AG09309 (cell line): ENCODE measurements around the gene SRP72.
A peak's percentile ranks its signal among the peaks of the same experiment; 100 is the strongest.

ENCODE experiments used
- DNase-seq: peaks from one replicate; pipeline ENCODE4 v3.0.0-alpha.2; 2010; ENCODE audit warnings: low read depth
- H3K4me3 ChIP-seq: 2 replicates; pipeline ENCODE4 v1.5.1; 2011; ENCODE audit warnings: mild to moderate bottlenecking, low read depth, low read length, moderate library complexity; ENCODE audit not compliant: control insufficient read depth
- CTCF ChIP-seq: IDR thresholded peaks from 2 replicates; pipeline ENCODE4 v1.5.1; 2011; ENCODE audit warnings: mild to moderate bottlenecking, low read depth, low read length, inconsistent platforms; ENCODE audit not compliant: insufficient read depth, control insufficient read depth; ENCODE audit errors: missing control alignments

The SRP72 gene

GRCh38 chr4:56463711-56464110 lies 3.7 kb upstream of the SRP72 start:
- DNase-seq: no peak
- H3K4me3 ChIP-seq: no peak overlapping the region
- no peak for TF ChIP-seq CTCF

- no peak overlapping the region for H3K4me3 ChIP-seq
- TF ChIP-seq CTCF: no peak
- no peak for DNase-seq
These were observed 2.8 kb upstream of the SRP72 start for GRCh38 chr4:56464581-56464980.

GRCh38 chr4:56465599-56466295 lies 1.7 kb upstream of the SRP72 start:
- no peak for DNase-seq
- TF ChIP-seq CTCF: no peak
- peak overlapping the region; percentile 90 for H3K4me3 ChIP-seq

GRCh38 chr4:56466296-56466761 lies 1.1 kb upstream of the SRP72 start:
- peak overlapping the region; percentile 90 for H3K4me3 ChIP-seq
- DNase-seq: peak; percentile 35

GRCh38 chr4:56466910-56467283 lies 520 bp upstream of the SRP72 start:
- DNase-seq: no peak
- TF ChIP-seq CTCF: no peak
- peak overlapping the region; percentile 90 for H3K4me3 ChIP-seq

GRCh38 chr4:56468097-56468422 lies 643 bp downstream of the SRP72 start:
- peak overlapping the region; percentile 90 for H3K4me3 ChIP-seq
- TF ChIP-seq CTCF: no peak
- no peak for DNase-seq

- no peak for DNase-seq
These were observed 2.2 kb downstream of the SRP72 start for GRCh38 chr4:56469489-56470210.

More at GRCh38 chr4:56469489-56470210, 2.2 kb downstream of the SRP72 start:
- no peak overlapping the region for H3K4me3 ChIP-seq
- TF ChIP-seq CTCF: no peak
